Measurements from ENCODE around the gene PADI4.

Gene PADI4

DNA sequence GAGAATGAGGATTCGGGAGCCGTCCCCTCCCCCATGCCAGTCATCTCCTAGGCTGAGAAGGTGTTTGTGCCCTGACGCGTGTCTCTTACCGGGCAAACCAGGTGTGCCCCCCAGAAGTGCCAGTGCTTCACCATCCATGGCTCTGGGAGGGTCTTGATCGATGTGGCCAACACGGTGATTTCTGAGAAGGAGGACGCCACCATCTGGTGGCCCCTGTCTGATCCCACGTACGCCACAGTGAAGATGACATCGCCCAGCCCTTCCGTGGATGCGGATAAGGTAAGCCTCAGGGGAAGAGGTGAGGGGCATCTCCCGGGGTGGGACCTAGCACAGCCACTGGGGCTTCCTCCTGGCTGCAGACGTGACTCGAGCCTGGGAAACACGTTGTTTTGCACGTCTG is 65.0 kb downstream of the PADI4 start:
- Histone ChIP-seq H3K4me2 (ENCODE audit: low read length) (no peak overlapping the region), H3K4me3 (ENCODE audit: low read length) (no peak overlapping the region), H3K27ac (ENCODE audit: low read length) (no peak overlapping the region), H4K20me1 (ENCODE audit: insufficient read depth, low read length) (no peaks in the 10 kb centered on the region), H3K79me2 (ENCODE audit: low read length) (no peaks in the 10 kb centered on the region), H3K27me3 (ENCODE audit: low read depth, low read length) (0 out of 2 replicates have a peak, but pooled peaks cover 6% of the 10 kb centered on the region), H3K4me1 (ENCODE audit: low read length) (0 out of 2 replicates have a peak, but pooled peaks cover 2% of the 10 kb centered on the region), H3K9me3 (ENCODE audit: insufficient read depth, low read length) (no peaks in the 10 kb centered on the region), H2AFZ (ENCODE audit: low read depth, low read length) (no peak overlapping the region), H3K36me3 (replicated peaks; ENCODE audit: low read depth, low read length) (no peaks in the 10 kb centered on the region), H3K9ac (ENCODE audit: low read length) (no peak overlapping the region)
- TF ChIP-seq, protein P1, sequence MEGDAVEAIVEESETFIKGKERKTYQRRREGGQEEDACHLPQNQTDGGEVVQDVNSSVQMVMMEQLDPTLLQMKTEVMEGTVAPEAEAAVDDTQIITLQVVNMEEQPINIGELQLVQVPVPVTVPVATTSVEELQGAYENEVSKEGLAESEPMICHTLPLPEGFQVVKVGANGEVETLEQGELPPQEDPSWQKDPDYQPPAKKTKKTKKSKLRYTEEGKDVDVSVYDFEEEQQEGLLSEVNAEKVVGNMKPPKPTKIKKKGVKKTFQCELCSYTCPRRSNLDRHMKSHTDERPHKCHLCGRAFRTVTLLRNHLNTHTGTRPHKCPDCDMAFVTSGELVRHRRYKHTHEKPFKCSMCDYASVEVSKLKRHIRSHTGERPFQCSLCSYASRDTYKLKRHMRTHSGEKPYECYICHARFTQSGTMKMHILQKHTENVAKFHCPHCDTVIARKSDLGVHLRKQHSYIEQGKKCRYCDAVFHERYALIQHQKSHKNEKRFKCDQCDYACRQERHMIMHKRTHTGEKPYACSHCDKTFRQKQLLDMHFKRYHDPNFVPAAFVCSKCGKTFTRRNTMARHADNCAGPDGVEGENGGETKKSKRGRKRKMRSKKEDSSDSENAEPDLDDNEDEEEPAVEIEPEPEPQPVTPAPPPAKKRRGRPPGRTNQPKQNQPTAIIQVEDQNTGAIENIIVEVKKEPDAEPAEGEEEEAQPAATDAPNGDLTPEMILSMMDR (IDR thresholded peaks at IDR 0.05; ENCODE audit: low read depth, low read length): no peak
- no peak for TF ChIP-seq EZH2phosphoT487 (IDR thresholded peaks at IDR 0.05; ENCODE audit: low read depth)

DNA sequence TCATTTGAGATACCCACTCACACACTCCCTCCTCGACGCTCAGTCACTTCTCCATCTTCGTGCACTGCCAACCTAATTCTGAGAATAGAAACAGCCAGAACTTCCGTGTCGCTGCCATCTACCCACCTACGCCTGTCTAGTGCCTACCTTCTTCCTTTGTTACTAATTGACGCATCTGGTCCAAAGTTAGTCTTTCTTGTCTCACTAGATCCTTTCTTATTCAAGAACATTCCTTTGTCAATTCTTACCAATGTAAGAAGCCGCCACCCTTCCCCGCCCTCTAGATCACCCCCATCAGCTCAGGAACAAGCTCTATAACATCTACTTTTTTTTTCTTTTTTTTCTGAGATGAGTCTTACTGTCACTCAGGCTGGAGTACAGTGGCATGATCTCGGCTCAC is 67.7 kb downstream of the PADI4 start:
- no peaks in the 10 kb centered on the region for H3K36me3 ChIP-seq (replicated peaks; ENCODE audit: low read depth, low read length)
- no peak overlapping the region for H3K4me3 ChIP-seq (ENCODE audit: low read length)
- TF ChIP-seq EZH2phosphoT487 (IDR thresholded peaks at IDR 0.05; ENCODE audit: low read depth): no peak
- TF ChIP-seq, protein P1 (IDR thresholded peaks at IDR 0.05; ENCODE audit: low read depth, low read length): no peak
- no peak overlapping the region for H2AFZ ChIP-seq (ENCODE audit: low read depth, low read length)
- 0 out of 2 replicates have a peak overlapping the region, but pooled peaks have one; percentile 5 for H3K4me2 ChIP-seq (ENCODE audit: low read length)
- H4K20me1 ChIP-seq (ENCODE audit: insufficient read depth, low read length): no peaks in the 10 kb centered on the region
- no peak overlapping the region for H3K9ac ChIP-seq (ENCODE audit: low read length)
- H3K27ac ChIP-seq (ENCODE audit: low read length): no peak overlapping the region
- 0 out of 2 replicates have a peak, but pooled peaks cover 2% of the 10 kb centered on the region for H3K4me1 ChIP-seq (ENCODE audit: low read length)
- no peaks in the 10 kb centered on the region for H3K79me2 ChIP-seq (ENCODE audit: low read length)
- H3K9me3 ChIP-seq (ENCODE audit: insufficient read depth, low read length): no peaks in the 10 kb centered on the region
- H3K27me3 ChIP-seq (ENCODE audit: low read depth, low read length): 0 out of 2 replicates have a peak, but pooled peaks cover 10% of the 10 kb centered on the region

DNA sequence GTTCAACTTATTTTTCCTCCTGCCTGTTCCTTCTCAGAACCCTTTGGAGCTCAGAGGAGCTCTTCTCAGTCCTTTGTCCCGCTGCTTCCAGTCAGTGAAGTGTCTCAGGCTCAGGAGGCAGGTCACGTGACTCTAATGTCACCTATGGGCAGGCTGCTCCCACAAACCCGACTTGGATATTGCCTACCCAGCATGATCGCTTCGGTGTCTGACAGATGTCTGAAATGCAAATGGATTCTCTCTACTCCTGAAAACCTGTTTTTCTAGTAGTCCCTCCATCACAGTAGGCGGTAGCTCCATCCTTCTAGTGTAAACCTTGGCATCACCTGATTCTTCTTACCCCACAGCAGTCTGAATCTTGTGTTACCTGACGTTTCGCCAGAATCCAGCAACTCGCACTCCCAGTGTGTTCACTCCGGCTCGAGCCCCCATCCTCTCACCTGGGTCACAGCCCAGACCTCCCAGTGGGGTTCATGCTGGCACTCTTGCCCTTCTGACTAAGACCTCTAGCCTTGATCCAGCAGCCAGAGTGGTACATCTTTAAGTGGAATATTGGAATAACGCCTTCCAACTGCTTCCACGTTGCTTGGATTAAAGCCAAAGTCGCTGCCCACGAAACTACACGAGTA is 69.4 kb downstream of the PADI4 start:
- Histone ChIP-seq H2AFZ (ENCODE audit: low read depth, low read length) (no peak overlapping the region), H4K20me1 (ENCODE audit: insufficient read depth, low read length) (no peaks in the 10 kb centered on the region), H3K36me3 (replicated peaks; ENCODE audit: low read depth, low read length) (no peaks in the 10 kb centered on the region), H3K9ac (ENCODE audit: low read length) (no peak overlapping the region), H3K27ac (ENCODE audit: low read length) (no peak overlapping the region), H3K9me3 (ENCODE audit: insufficient read depth, low read length) (no peaks in the 10 kb centered on the region), H3K4me2 (ENCODE audit: low read length) (no peak overlapping the region), H3K4me1 (ENCODE audit: low read length) (0 out of 2 replicates have a peak, but pooled peaks cover 2% of the 10 kb centered on the region), H3K79me2 (ENCODE audit: low read length) (no peaks in the 10 kb centered on the region), H3K27me3 (ENCODE audit: low read depth, low read length) (0 out of 2 replicates have a peak, but pooled peaks cover 4% of the 10 kb centered on the region), H3K4me3 (ENCODE audit: low read length) (no peak overlapping the region)
- TF ChIP-seq EZH2phosphoT487 (IDR thresholded peaks at IDR 0.05; ENCODE audit: low read depth): no peak

DNA sequence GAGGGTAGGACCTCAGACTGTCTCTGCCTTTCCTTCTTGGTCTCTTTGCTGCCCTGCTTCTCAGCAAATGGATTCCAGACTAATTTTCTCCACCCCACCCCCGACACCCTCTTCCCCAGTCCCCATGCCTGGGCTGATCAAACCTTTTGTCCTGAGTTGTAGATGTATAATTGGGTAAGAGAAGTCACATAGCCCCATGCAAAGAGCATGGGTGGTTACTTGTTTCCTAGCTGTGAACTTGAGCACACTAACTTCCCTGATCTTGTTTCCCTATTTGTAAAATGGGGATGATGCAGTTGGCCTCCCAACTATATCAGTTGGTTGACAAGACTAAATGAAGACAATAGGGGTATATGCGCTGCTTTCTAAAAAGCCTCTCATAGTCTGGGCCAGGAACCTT is 73.2 kb downstream of the PADI4 start:
- Histone ChIP-seq H3K9ac (ENCODE audit: low read length) (no peak overlapping the region), H3K27me3 (ENCODE audit: low read depth, low read length) (0 out of 2 replicates have a peak, but pooled peaks cover 4% of the 10 kb centered on the region)
- TF ChIP-seq, protein P1 (IDR thresholded peaks at IDR 0.05; ENCODE audit: low read depth, low read length): no peak
- TF ChIP-seq EZH2phosphoT487 (IDR thresholded peaks at IDR 0.05; ENCODE audit: low read depth): no peak

More for the DNA sequence above, 73.2 kb downstream of the PADI4 start:
- Histone ChIP-seq H4K20me1 (ENCODE audit: insufficient read depth, low read length) (no peaks in the 10 kb centered on the region), H3K36me3 (replicated peaks; ENCODE audit: low read depth, low read length) (no peaks in the 10 kb centered on the region), H3K79me2 (ENCODE audit: low read length) (no peaks in the 10 kb centered on the region), H3K9me3 (ENCODE audit: insufficient read depth, low read length) (no peaks in the 10 kb centered on the region), H2AFZ (ENCODE audit: low read depth, low read length) (no peak overlapping the region), H3K4me2 (ENCODE audit: low read length) (no peak overlapping the region), H3K4me3 (ENCODE audit: low read length) (no peak overlapping the region), H3K4me1 (ENCODE audit: low read length) (no peaks in the 10 kb centered on the region), H3K27ac (ENCODE audit: low read length) (no peak overlapping the region)
